Caco-2 (cell line): Measurements from ENCODE around the gene KRT71. TPM values are rescaled to one million over a fixed set of nuclear protein-coding genes. Genes with fewer than 3 reads are reported as not detected.

Experiments used
- BruUV-seq: library from RNA; stranded (reverse); fragments of 400-500 nt; replicated peaks from 2 replicates; lab custom pipeline; 2021; lab: Mats Ljungman, UMichigan
- CTCF ChIA-PET: fragments of 300-600 bp; sonication (Branson Sonifier 250); formaldehyde crosslinking; loops from one replicate; lab custom pipeline; 2022; ENCODE audit warnings: antibody characterized with exemption; lab: Charles Lee
- POLR2A ChIA-PET: fragments of 300-600 bp; sonication (Branson Sonifier 250); formaldehyde crosslinking; loops from one replicate; lab custom pipeline; 2022; ENCODE audit warnings: antibody characterized with exemption; lab: Charles Lee
- DNase-seq, 2 experiments: peaks; one replicate each; pipeline versions ENCODE4 v3.0.0 to v3.0.0-alpha.2; 2020 to 2022
- H3K27me3 ChIP-seq: replicated peaks from 2 replicates; pipeline ENCODE4 v1.6.0; 2011; ENCODE audit warnings: low read length; ENCODE audit not compliant: control insufficient read depth, insufficient read depth
- H3K36me3 ChIP-seq: 2 replicates; pipeline ENCODE4 v1.5.1; 2011; ENCODE audit warnings: low read length; ENCODE audit not compliant: control insufficient read depth, insufficient read depth
- H3K4me1 ChIP-seq: fragments of 250-450 bp; sonication (Bioruptor Pico); 2 replicates; pipeline ENCODE4 v1.5.1; 2020; ENCODE audit warnings: mild to moderate bottlenecking
- H3K4me3 ChIP-seq: 2 replicates; pipeline ENCODE4 v1.5.1; 2011; ENCODE audit warnings: low read depth, mild to moderate bottlenecking, control low read depth, low read length
- H3K9me3 ChIP-seq: fragments of 250-450 bp; sonication (Bioruptor Pico); 2 replicates; pipeline ENCODE4 v1.5.1; 2020; ENCODE audit warnings: mild to moderate bottlenecking, moderate library complexity
- H3K27ac Mint-ChIP-seq: one replicate; pipeline ENCODE4 v1.8.0; 2022; ENCODE audit warnings: mixed read lengths; ENCODE audit not compliant: unreplicated experiment
- H3K27me3 Mint-ChIP-seq: one replicate; pipeline ENCODE4 v1.8.0; 2022; ENCODE audit warnings: mixed read lengths; ENCODE audit not compliant: insufficient read depth, unreplicated experiment
- H3K36me3 Mint-ChIP-seq: one replicate; pipeline ENCODE4 v1.8.0; 2022; ENCODE audit warnings: mild to moderate bottlenecking, mixed read lengths; ENCODE audit not compliant: insufficient read depth, unreplicated experiment
- H3K4me1 Mint-ChIP-seq: one replicate; pipeline ENCODE4 v1.8.0; 2022; ENCODE audit warnings: low read depth, mixed read lengths; ENCODE audit not compliant: unreplicated experiment
- H3K4me3 Mint-ChIP-seq: one replicate; pipeline ENCODE4 v1.8.0; 2022; ENCODE audit warnings: mild to moderate bottlenecking, moderate library complexity, mixed read lengths; ENCODE audit not compliant: unreplicated experiment
- H3K9me3 Mint-ChIP-seq: one replicate; pipeline ENCODE4 v1.8.0; 2022; ENCODE audit warnings: mixed read lengths; ENCODE audit not compliant: unreplicated experiment
- intact Hi-C: fragments of 100-400 bp; cut with micrococcal nuclease; formaldehyde crosslinking; loops from one replicate; pipeline ENCODE4 v1.10.0; 2022; ENCODE audit not compliant: unreplicated experiment
- total RNA-seq: library from RNA; stranded (reverse); gene quantifications from 2 replicates; pipeline ENCODE4 v1.2.3, GENCODE V29; 2022
- TF ChIP-seq, protein P1 (sequence below), 2 experiments: fragments of 200-600 bp in 1 of 2; IDR thresholded peaks; 1 replicate in 1 of 2; 2 replicates in 1 of 2; pipeline versions ENCODE4 v1.5.1 to v1.8.0; 2011 to 2022; ENCODE audit warnings: antibody characterized with exemption in 1 of 2, control low read depth in 1 of 2, inconsistent platforms in 1 of 2, low read depth in 1 of 2, low read length in 1 of 2, mild to moderate bottlenecking in 1 of 2, moderate library complexity in 1 of 2; ENCODE audit not compliant: insufficient read depth in 1 of 2, severe bottlenecking in 1 of 2, unreplicated experiment in 1 of 2

Gene KRT71
- total RNA-seq, 1 experiment from 2014 or later = 1.2 TPM

GRCh38 chr12:52528641-52529143 is 24.3 kb downstream of the KRT71 start:
- H3K4me1 Mint-ChIP-seq = no peaks in the 10 kb centered on the region
- BruUV-seq = no TSS peak
- no peaks in the 10 kb centered on the region for H3K9me3 Mint-ChIP-seq
- Histone ChIP-seq H3K27me3 (no peaks in the 10 kb centered on the region), H3K9me3 (no peaks in the 10 kb centered on the region), H3K36me3 (no peaks in the 10 kb centered on the region), H3K4me3 (no peak overlapping the region), H3K4me1 (no peaks in the 10 kb centered on the region)
- DNase-seq = peak in 1 of 2 experiments; percentile 14
- intact Hi-C loops = no loop called here
- no peaks in the 10 kb centered on the region for H3K36me3 Mint-ChIP-seq
- H3K4me3 Mint-ChIP-seq = no peak overlapping the region
- POLR2A ChIA-PET = no interaction called here
- CTCF ChIA-PET = no interaction called here
- H3K27ac Mint-ChIP-seq = no peak overlapping the region
- H3K27me3 Mint-ChIP-seq = no peaks in the 10 kb centered on the region
- TF ChIP-seq, protein P1, sequence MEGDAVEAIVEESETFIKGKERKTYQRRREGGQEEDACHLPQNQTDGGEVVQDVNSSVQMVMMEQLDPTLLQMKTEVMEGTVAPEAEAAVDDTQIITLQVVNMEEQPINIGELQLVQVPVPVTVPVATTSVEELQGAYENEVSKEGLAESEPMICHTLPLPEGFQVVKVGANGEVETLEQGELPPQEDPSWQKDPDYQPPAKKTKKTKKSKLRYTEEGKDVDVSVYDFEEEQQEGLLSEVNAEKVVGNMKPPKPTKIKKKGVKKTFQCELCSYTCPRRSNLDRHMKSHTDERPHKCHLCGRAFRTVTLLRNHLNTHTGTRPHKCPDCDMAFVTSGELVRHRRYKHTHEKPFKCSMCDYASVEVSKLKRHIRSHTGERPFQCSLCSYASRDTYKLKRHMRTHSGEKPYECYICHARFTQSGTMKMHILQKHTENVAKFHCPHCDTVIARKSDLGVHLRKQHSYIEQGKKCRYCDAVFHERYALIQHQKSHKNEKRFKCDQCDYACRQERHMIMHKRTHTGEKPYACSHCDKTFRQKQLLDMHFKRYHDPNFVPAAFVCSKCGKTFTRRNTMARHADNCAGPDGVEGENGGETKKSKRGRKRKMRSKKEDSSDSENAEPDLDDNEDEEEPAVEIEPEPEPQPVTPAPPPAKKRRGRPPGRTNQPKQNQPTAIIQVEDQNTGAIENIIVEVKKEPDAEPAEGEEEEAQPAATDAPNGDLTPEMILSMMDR (IDR thresholded peaks at IDR 0.05; ENCODE audit: insufficient read depth in 1 of 2, low read depth in 1 of 2, low read length in 1 of 2, severe bottlenecking in 1 of 2, unreplicated experiment in 1 of 2) = no peak

GRCh38 chr12:52527121-52527800 is 25.7 kb downstream of the KRT71 start:
- H3K36me3 ChIP-seq = no peaks in the 10 kb centered on the region
- H3K9me3 ChIP-seq = no peaks in the 10 kb centered on the region
- Mint-ChIP-seq H3K27ac (no peak overlapping the region), H3K9me3 (no peaks in the 10 kb centered on the region), H3K4me3 (no peak overlapping the region), H3K36me3 (no peaks in the 10 kb centered on the region), H3K4me1 (no peaks in the 10 kb centered on the region), H3K27me3 (no peaks in the 10 kb centered on the region)
- intact Hi-C loops = no loop called here
- ChIA-PET POLR2A (no interaction called here), CTCF (no interaction called here)
- DNase-seq = no peak
- 0 out of 2 replicates have a peak, but pooled peaks cover 8% of the 10 kb centered on the region for H3K4me1 ChIP-seq
- no TSS peak for BruUV-seq
- no peak overlapping the region for H3K4me3 ChIP-seq
- no peaks in the 10 kb centered on the region for H3K27me3 ChIP-seq
- TF ChIP-seq, protein P1 (IDR thresholded peaks at IDR 0.05; ENCODE audit: insufficient read depth in 1 of 2, low read depth in 1 of 2, low read length in 1 of 2, severe bottlenecking in 1 of 2, unreplicated experiment in 1 of 2) = no peak

DNA sequence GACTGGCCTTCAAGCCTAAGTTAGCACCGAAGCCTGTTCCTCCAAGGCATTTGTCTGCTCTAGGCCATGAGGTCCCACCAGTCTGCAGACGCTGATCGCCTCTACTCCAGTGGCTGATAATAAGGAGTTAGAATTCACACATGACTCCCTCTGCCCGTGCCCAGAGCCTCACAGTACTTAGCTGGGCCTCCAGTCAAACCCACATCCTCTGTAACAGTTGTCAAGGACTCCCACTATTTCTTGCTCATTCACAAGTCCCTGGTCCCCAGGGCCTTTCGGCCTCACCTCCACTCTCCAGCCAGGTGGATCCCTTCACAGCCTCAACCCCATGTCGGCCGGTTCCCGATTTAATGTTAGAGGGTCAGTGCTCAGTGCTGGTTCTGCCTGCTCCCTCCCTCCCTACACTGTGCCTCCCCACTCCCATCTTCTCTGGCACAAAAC is 26.4 kb downstream of the KRT71 start:
- no peaks in the 10 kb centered on the region for H3K9me3 ChIP-seq
- Mint-ChIP-seq H3K27ac (no peak overlapping the region), H3K9me3 (no peaks in the 10 kb centered on the region), H3K36me3 (no peaks in the 10 kb centered on the region), H3K27me3 (no peaks in the 10 kb centered on the region), H3K4me3 (no peak overlapping the region), H3K4me1 (no peaks in the 10 kb centered on the region)
- TF ChIP-seq, protein P1 (IDR thresholded peaks at IDR 0.05; ENCODE audit: insufficient read depth in 1 of 2, low read depth in 1 of 2, low read length in 1 of 2, severe bottlenecking in 1 of 2, unreplicated experiment in 1 of 2) = no peak
- ChIA-PET POLR2A (no interaction called here), CTCF (no interaction called here)
- H3K4me1 ChIP-seq = peaks cover 10% of the 10 kb centered on the region; the same call in 1 of the 2 replicates
- no peaks in the 10 kb centered on the region for H3K36me3 ChIP-seq
- H3K27me3 ChIP-seq = no peaks in the 10 kb centered on the region
- no TSS peak for BruUV-seq
- no peak for DNase-seq
- H3K4me3 ChIP-seq = no peak overlapping the region
- intact Hi-C loops = no loop called here
